T-cell (primary cell): ENCODE results near the gene FIBP. TPM values are rescaled to one million over a fixed set of nuclear protein-coding genes. Genes with fewer than 3 reads are reported as not detected.

Source experiments
- ATAC-seq, 4 experiments: fragments of 200-7000 bp in 3 of 4; fragments of 150-1000 bp in 1 of 4; cut with Tn5 transposase; replicated peaks in 1 of 4; 1 replicate in 3 of 4; 2 replicates in 1 of 4; pipeline ENCODE4 v1.10.0; 2021; ENCODE audit warnings: moderate library complexity in 3 of 4, mild to moderate bottlenecking in 2 of 4, moderate number of reproducible peaks in 1 of 4
- CTCF ChIA-PET, 2 donors: fragments of 300-600 bp; sonication (Branson Sonifier 250); formaldehyde crosslinking; loops; one replicate each; lab custom pipeline; 2022; ENCODE audit warnings: antibody characterized with exemption in 2 of 2; lab: Charles Lee
- POLR2A ChIA-PET, 2 donors: fragments of 300-600 bp; sonication (Branson Sonifier 250); formaldehyde crosslinking; loops; one replicate each; lab custom pipeline; 2022; ENCODE audit warnings: antibody characterized with exemption in 2 of 2; lab: Charles Lee
- DNase-seq, 35 experiments: peaks; one replicate each; pipeline versions ENCODE4 v3.0.0 to v3.0.0-alpha.2; 2013 to 2023
- H3K27ac ChIP-seq: one replicate; pipeline ENCODE4 v1.5.1; 2013; ENCODE audit warnings: low read length
- H3K27me3 ChIP-seq, 2 experiments: replicated peaks in 1 of 2; 1 replicate in 1 of 2; 2 replicates in 1 of 2; pipeline versions ENCODE4 v1.6.1 to v1.7.0; 2013; ENCODE audit warnings: low read length in 1 of 2, mixed read lengths in 1 of 2; ENCODE audit not compliant: control insufficient read depth in 2 of 2, insufficient read depth in 2 of 2; ENCODE audit errors: extremely low read depth in 1 of 2
- H3K36me3 ChIP-seq, 2 donors: 1 replicate in 1 of 2; 2 replicates in 1 of 2; pipeline versions ENCODE4 v1.6.1 to v1.7.0; 2013; ENCODE audit warnings: low read length in 1 of 2; ENCODE audit not compliant: control insufficient read depth in 2 of 2, insufficient read depth in 1 of 2; ENCODE audit errors: extremely low read depth in 1 of 2
- H3K4me1 ChIP-seq, 2 experiments: 1 replicate in 1 of 2; 2 replicates in 1 of 2; pipeline versions ENCODE4 v1.6.1 to v1.7.0; 2013; ENCODE audit warnings: low read length in 2 of 2, mixed read lengths in 1 of 2; ENCODE audit not compliant: insufficient read depth in 2 of 2, control insufficient read depth in 1 of 2; ENCODE audit errors: extremely low read depth in 1 of 2
- H3K4me3 ChIP-seq, 2 donors: 1 replicate in 1 of 2; 2 replicates in 1 of 2; pipeline versions ENCODE4 v1.5.1 to v1.7.0; 2013; ENCODE audit warnings: mild to moderate bottlenecking in 2 of 2, low read length in 1 of 2, moderate library complexity in 1 of 2; ENCODE audit not compliant: control insufficient read depth in 1 of 2; ENCODE audit errors: extremely low read depth in 1 of 2
- H3K9me3 ChIP-seq: 2 replicates; pipeline ENCODE4 v1.7.0; 2013
- H3K27ac Mint-ChIP-seq, 2 donors: one replicate each; pipeline ENCODE4 v1.8.0; 2020 to 2021; ENCODE audit warnings: mild to moderate bottlenecking in 2 of 2, mixed read lengths in 2 of 2
- H3K27me3 Mint-ChIP-seq, 2 donors: one replicate each; pipeline ENCODE4 v1.8.0; 2021 to 2022; ENCODE audit warnings: mixed read lengths in 2 of 2
- H3K36me3 Mint-ChIP-seq: one replicate; pipeline ENCODE4 v1.8.0; 2021; ENCODE audit warnings: mixed read lengths
- H3K4me1 Mint-ChIP-seq, 3 donors: one replicate each; pipeline ENCODE4 v1.8.0; 2020 to 2022; ENCODE audit warnings: mixed read lengths in 3 of 3, mild to moderate bottlenecking in 1 of 3
- H3K4me3 Mint-ChIP-seq, 3 donors: one replicate each; pipeline ENCODE4 v1.8.0; 2020 to 2022; ENCODE audit warnings: mild to moderate bottlenecking in 3 of 3, mixed read lengths in 3 of 3, moderate library complexity in 3 of 3
- H3K9me3 Mint-ChIP-seq, 3 donors: one replicate each; pipeline ENCODE4 v1.8.0; 2020 to 2022; ENCODE audit warnings: mixed read lengths in 3 of 3
- WGBS: methylation state at CpG from one replicate; pipeline ENCODE4 v1.1.5; 2013; ENCODE audit warnings: missing lambda C conversion rate; ENCODE audit not compliant: insufficient coverage; 5-methylcytosine and 5-hydroxymethylcytosine counted together
- total RNA-seq, 35 experiments: library from RNA in 6 of 35; stranded (reverse) in 6 of 35; fragments of 120-200 nt in 1 of 35; gene quantifications; one replicate each; pipeline versions ENCODE4 v1.2.1 to v1.2.4 and lab custom pipeline; 2013 to 2026

FIBP gene
- total RNA-seq, 5 donors from 2014 or later (not counting 1 experiment from before 2014, with no cell fraction given) = 30.2 to 47.1 (median 39.2) TPM

- peak overlapping the region; percentile 90 to 92 (median 91) for H3K4me3 Mint-ChIP-seq
- H3K9me3 Mint-ChIP-seq = no peaks in the 10 kb centered on the region
- POLR2A ChIA-PET = no interaction called here
- H3K4me1 Mint-ChIP-seq = peaks cover 30 to 49% (median 41%) of the 10 kb centered on the region in 3 donors
- ATAC-seq = no peak
- WGBS = 74% methylated on average over 15 of the region's 15 CpGs
- peaks cover 7 to 41% of the 10 kb centered on the region in 2 donors for H3K36me3 ChIP-seq
- H3K27me3 ChIP-seq = no peaks in the 10 kb centered on the region
- peak overlapping the region; percentile 86 to 88 for H3K27ac Mint-ChIP-seq
- peak overlapping the region; percentile 62 for H3K27ac ChIP-seq
- H3K4me3 ChIP-seq = peak overlapping the region; percentile 65 to 91
- no peaks in the 10 kb centered on the region for H3K27me3 Mint-ChIP-seq
- H3K4me1 ChIP-seq = peaks cover 27 to 62% of the 10 kb centered on the region in 2 experiments
- CTCF ChIA-PET = interaction anchor here (0.6 to 1.3 kb wide), 2 partner anchors 31 to 1142 kb away, joined by 3 read pairs; no protein-coding TSS in a partner anchor
- no peak for DNase-seq
- no peaks in the 10 kb centered on the region for H3K9me3 ChIP-seq
- H3K36me3 Mint-ChIP-seq = peaks cover 21% of the 10 kb centered on the region
Observed at GRCh38 chr11:65920372-65920802, 32.1 kb upstream of the FIBP start.

- Histone ChIP-seq H3K4me1 (peaks cover 27 to 67% of the 10 kb centered on the region in 2 experiments), H3K27ac (peak overlapping the region; percentile 62), H3K27me3 (no peaks in the 10 kb centered on the region), H3K36me3 (peaks cover 7 to 38% of the 10 kb centered on the region in 2 donors), H3K9me3 (no peaks in the 10 kb centered on the region), H3K4me3 (peak overlapping the region; percentile 67 to 91)
- DNase-seq (peak in 30 of 35 experiments; percentile 16 to 73 (median 46)), ATAC-seq (peak; percentile 46 to 56 (median 50))
- Mint-ChIP-seq H3K4me3 (peak overlapping the region; percentile 90 to 92 (median 91)), H3K36me3 (peaks cover 21% of the 10 kb centered on the region), H3K27ac (peak overlapping the region; percentile 86 to 88), H3K9me3 (no peaks in the 10 kb centered on the region), H3K27me3 (no peaks in the 10 kb centered on the region), H3K4me1 (peaks cover 37 to 55% (median 47%) of the 10 kb centered on the region in 3 donors)
- WGBS = under 1% methylated on average over 43 of the region's 60 CpGs
- CTCF ChIA-PET = interaction anchor here in 1 of 2 donors (0.6 to 1.3 kb wide), 2 partner anchors 31 to 34 kb away, joined by 3 read pairs; no protein-coding TSS in a partner anchor
- POLR2A ChIA-PET = interaction anchor here in 1 of 2 donors (0.6 kb wide), 1 partner anchor 15 kb away, joined by 4 read pairs; no protein-coding TSS in a partner anchor
Observed at GRCh38 chr11:65919573-65920371, 31.5 kb upstream of the FIBP start.

GRCh38 chr11:65919141-65919572, 30.9 kb upstream of the FIBP start, which contains the start of gene DRAP1:
TSS of gene DRAP1 (plus strand) at chr11:65919426. CDS start at chr11:65919502, 76 bp downstream.
- CTCF ChIA-PET = interaction anchor here in 1 of 2 donors (0.6 to 1.3 kb wide), 3 partner anchors 29 to 60 kb away, joined by 3 to 6 read pairs (median 3); partner anchors contain the start of gene CCDC85B
- peak within 1 kb of the TSS; percentile 86 to 88 for H3K27ac Mint-ChIP-seq
- Histone ChIP-seq H3K27me3 (no peaks in the 10 kb centered on the region), H3K4me1 (peaks cover 27 to 64% of the 10 kb centered on the region in 2 experiments), H3K36me3 (peaks cover 7 to 34% of the 10 kb centered on the region in 2 donors), H3K4me3 (peak within 1 kb of the TSS; percentile 92 to 99), H3K27ac (peak within 1 kb of the TSS; percentile 84), H3K9me3 (no peaks in the 10 kb centered on the region)
- WGBS = under 1% methylated on average over 58 of the region's 59 CpGs
- ATAC-seq (peak; percentile 87 to 89 (median 88)), DNase-seq (peak; percentile 95 to 100 (median 98))
- peaks cover 41 to 59% (median 50%) of the 10 kb centered on the region in 3 donors for H3K4me1 Mint-ChIP-seq
- peaks cover 21% of the 10 kb centered on the region for H3K36me3 Mint-ChIP-seq
- POLR2A ChIA-PET = interaction anchor here in 1 of 2 donors (0.6 kb wide), 1 partner anchor 15 kb away, joined by 4 read pairs; no protein-coding TSS in a partner anchor
- H3K27me3 Mint-ChIP-seq = no peaks in the 10 kb centered on the region
- H3K9me3 Mint-ChIP-seq = no peaks in the 10 kb centered on the region
- H3K4me3 Mint-ChIP-seq = peak within 1 kb of the TSS; percentile 90 to 92 (median 91)

- H3K27ac Mint-ChIP-seq = peak within 1 kb of the TSS; percentile 86 to 88
- no peaks in the 10 kb centered on the region for H3K9me3 Mint-ChIP-seq
- Histone ChIP-seq H3K9me3 (no peaks in the 10 kb centered on the region), H3K27me3 (no peaks in the 10 kb centered on the region), H3K36me3 (peaks cover 7 to 33% of the 10 kb centered on the region in 2 donors), H3K4me1 (peaks cover 27 to 64% of the 10 kb centered on the region in 2 experiments), H3K4me3 (peak within 1 kb of the TSS; percentile 92 to 99), H3K27ac (peak within 1 kb of the TSS; percentile 84)
- H3K27me3 Mint-ChIP-seq = no peaks in the 10 kb centered on the region
- DNase-seq = peak in 3 of 35 experiments; percentile 17 to 20 (median 19)
- WGBS = 4% methylated on average over 77 of the region's 77 CpGs
- H3K36me3 Mint-ChIP-seq = peaks cover 20% of the 10 kb centered on the region
- POLR2A ChIA-PET = interaction anchor here in 1 of 2 donors (0.6 to 1.0 kb wide), 2 partner anchors 24 to 197 kb away, joined by 3 read pairs; no protein-coding TSS in a partner anchor
- H3K4me3 Mint-ChIP-seq = peak within 1 kb of the TSS; percentile 90 to 92 (median 91)
- CTCF ChIA-PET = interaction anchor here in 1 of 2 donors (1.0 to 1.3 kb wide), 2 partner anchors 28 to 59 kb away, joined by 3 to 6 read pairs; partner anchors contain the start of gene CCDC85B
- peak; percentile 13 to 74 (median 71) for ATAC-seq
- H3K4me1 Mint-ChIP-seq = peaks cover 41 to 59% (median 50%) of the 10 kb centered on the region in 3 donors
Observed at GRCh38 chr11:65918211-65919140, 30.2 kb upstream of the FIBP start, which contains the start of gene C11orf68. TSS of gene C11orf68 (minus strand) at chr11:65919062. CDS start at chr11:65919031, 31 bp downstream.

GRCh38 chr11:65917434-65918210, 29.4 kb upstream of the FIBP start:
- H3K4me1 ChIP-seq = peaks cover 27 to 64% of the 10 kb centered on the region in 2 experiments
- WGBS = 94% methylated on average over 33 of the region's 35 CpGs
- no peaks in the 10 kb centered on the region for H3K9me3 Mint-ChIP-seq
- peaks cover 7 to 25% of the 10 kb centered on the region in 2 donors for H3K36me3 ChIP-seq
- ChIA-PET POLR2A (interaction anchor here in 1 of 2 donors (1.0 kb wide), 1 partner anchor 23 kb away, joined by 3 read pairs; no protein-coding TSS in a partner anchor), CTCF (interaction anchor here in 1 of 2 donors (1.3 kb wide), 1 partner anchor 27 kb away, joined by 6 read pairs; the partner anchor contains the start of gene CCDC85B)
- peak overlapping the region; percentile 85 to 90 (median 86) for H3K4me3 Mint-ChIP-seq
- ATAC-seq = no peak
- H3K27ac ChIP-seq = peak overlapping the region; percentile 84
- DNase-seq = no peak
- H3K4me3 ChIP-seq = peak overlapping the region; percentile 92 to 99
- H3K27ac Mint-ChIP-seq = peak overlapping the region; percentile 84 to 86
- H3K27me3 Mint-ChIP-seq = no peaks in the 10 kb centered on the region
- H3K27me3 ChIP-seq = no peaks in the 10 kb centered on the region
- H3K9me3 ChIP-seq = no peaks in the 10 kb centered on the region
- H3K4me1 Mint-ChIP-seq = peaks cover 41 to 52% (median 43%) of the 10 kb centered on the region in 3 donors
- peaks cover 13% of the 10 kb centered on the region for H3K36me3 Mint-ChIP-seq
